Osteocyte (in vitro differentiated cells): Measurements from ENCODE around the gene ROPN1L. TPM values are rescaled to one million over a fixed set of nuclear protein-coding genes. Genes with fewer than 3 reads are reported as not detected.

Source experiments
- DNase-seq: peaks from one replicate; pipeline ENCODE4 v3.0.0; 2021; ENCODE audit warnings: mixed read lengths; ENCODE audit not compliant: unreplicated experiment; ENCODE audit errors: extremely low spot score
- H3K27ac Mint-ChIP-seq: one replicate; pipeline ENCODE4 v1.8.0; 2021; ENCODE audit warnings: mild to moderate bottlenecking, mixed read lengths; ENCODE audit not compliant: unreplicated experiment
- H3K27me3 Mint-ChIP-seq: one replicate; pipeline ENCODE4 v1.8.0; 2021; ENCODE audit warnings: mixed read lengths; ENCODE audit not compliant: unreplicated experiment
- H3K36me3 Mint-ChIP-seq: one replicate; pipeline ENCODE4 v1.8.0; 2021; ENCODE audit warnings: mixed read lengths; ENCODE audit not compliant: unreplicated experiment
- H3K4me1 Mint-ChIP-seq: one replicate; pipeline ENCODE4 v1.8.0; 2021; ENCODE audit warnings: mixed read lengths; ENCODE audit not compliant: unreplicated experiment
- H3K4me3 Mint-ChIP-seq: one replicate; pipeline ENCODE4 v1.8.0; 2021; ENCODE audit warnings: mild to moderate bottlenecking, moderate library complexity, mixed read lengths; ENCODE audit not compliant: unreplicated experiment
- H3K9me3 Mint-ChIP-seq: one replicate; pipeline ENCODE4 v1.8.0; 2021; ENCODE audit warnings: mixed read lengths; ENCODE audit not compliant: unreplicated experiment
- total RNA-seq: library from RNA; stranded (reverse); gene quantifications from 2 replicates; pipeline ENCODE4 v1.2.1, GENCODE V29; 2021
- TF ChIP-seq, protein P1 (sequence below): fragments of 200-600 bp; sonication (generic); IDR thresholded peaks from 2 replicates; pipeline ENCODE4 v1.5.0; 2021; ENCODE audit warnings: antibody characterized with exemption, mild to moderate bottlenecking, moderate library complexity

ROPN1L gene
- total RNA-seq, 1 donor from 2014 or later = not detected

DNA sequence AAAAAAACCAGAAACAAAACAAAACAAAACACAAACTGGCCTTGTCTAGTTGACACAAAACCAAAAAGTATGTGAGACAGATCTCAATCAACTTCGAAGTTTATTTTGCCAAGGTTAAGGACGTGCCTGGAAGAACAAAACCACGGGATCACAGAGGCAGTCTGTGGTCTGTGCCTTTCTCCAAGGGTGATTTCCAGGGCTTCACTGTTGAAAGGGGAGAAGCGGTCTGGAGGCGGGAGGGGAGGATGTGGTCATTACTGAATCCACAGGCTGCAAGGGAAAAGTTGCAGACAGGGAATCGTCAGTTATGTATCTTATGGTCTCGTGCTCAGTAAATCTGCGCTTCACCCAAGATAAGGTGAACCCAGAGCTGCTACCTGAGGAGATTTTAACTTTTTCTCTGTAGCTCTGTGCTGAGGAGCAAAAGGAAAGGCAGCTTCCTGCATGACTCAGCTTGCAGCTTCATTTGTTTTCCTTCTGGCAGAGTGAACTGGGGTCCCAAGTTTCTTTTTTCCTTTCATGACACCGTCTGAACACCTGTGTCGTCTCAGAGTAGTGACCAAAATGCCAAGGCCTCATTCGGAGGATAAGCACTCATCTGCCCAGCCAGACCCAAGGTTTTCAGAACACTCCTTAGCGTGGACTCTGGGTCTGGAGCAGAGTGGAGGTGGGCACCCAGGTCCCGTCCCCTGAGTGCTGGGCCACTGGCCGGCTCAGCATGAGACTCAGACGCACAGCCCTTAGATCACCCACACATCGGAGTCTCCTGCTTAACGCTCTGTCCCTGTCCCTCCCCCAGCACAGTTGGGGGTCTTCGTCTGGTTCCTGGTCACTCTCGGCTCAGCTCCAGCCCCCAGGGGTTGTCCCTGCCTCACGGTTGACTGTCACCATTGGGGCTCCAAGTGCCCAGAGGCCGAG, 25.9 kb downstream of the ROPN1L start:
- H3K27ac Mint-ChIP-seq = peak overlapping the region; percentile 63

GRCh38 chr5:10468256-10468655, 26.6 kb downstream of the ROPN1L start:
- Mint-ChIP-seq H3K9me3 (no peaks in the 10 kb centered on the region), H3K4me1 (peaks cover 23% of the 10 kb centered on the region), H3K4me3 (no peak overlapping the region), H3K27ac (no peak overlapping the region), H3K36me3 (peaks cover 2% of the 10 kb centered on the region), H3K27me3 (peaks cover 28% of the 10 kb centered on the region)
- no peak for DNase-seq
- TF ChIP-seq, protein P1, sequence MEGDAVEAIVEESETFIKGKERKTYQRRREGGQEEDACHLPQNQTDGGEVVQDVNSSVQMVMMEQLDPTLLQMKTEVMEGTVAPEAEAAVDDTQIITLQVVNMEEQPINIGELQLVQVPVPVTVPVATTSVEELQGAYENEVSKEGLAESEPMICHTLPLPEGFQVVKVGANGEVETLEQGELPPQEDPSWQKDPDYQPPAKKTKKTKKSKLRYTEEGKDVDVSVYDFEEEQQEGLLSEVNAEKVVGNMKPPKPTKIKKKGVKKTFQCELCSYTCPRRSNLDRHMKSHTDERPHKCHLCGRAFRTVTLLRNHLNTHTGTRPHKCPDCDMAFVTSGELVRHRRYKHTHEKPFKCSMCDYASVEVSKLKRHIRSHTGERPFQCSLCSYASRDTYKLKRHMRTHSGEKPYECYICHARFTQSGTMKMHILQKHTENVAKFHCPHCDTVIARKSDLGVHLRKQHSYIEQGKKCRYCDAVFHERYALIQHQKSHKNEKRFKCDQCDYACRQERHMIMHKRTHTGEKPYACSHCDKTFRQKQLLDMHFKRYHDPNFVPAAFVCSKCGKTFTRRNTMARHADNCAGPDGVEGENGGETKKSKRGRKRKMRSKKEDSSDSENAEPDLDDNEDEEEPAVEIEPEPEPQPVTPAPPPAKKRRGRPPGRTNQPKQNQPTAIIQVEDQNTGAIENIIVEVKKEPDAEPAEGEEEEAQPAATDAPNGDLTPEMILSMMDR = no peak

More for the DNA sequence above, 25.9 kb downstream of the ROPN1L start:
- no peak for DNase-seq
- TF ChIP-seq, protein P1 = no peak
- Mint-ChIP-seq H3K36me3 (peaks cover 2% of the 10 kb centered on the region), H3K4me1 (peaks cover 23% of the 10 kb centered on the region), H3K9me3 (no peaks in the 10 kb centered on the region), H3K4me3 (peak overlapping the region; percentile 5), H3K27me3 (peaks cover 21% of the 10 kb centered on the region)

GRCh38 chr5:10469253-10470050, 27.8 kb downstream of the ROPN1L start:
- Mint-ChIP-seq H3K4me1 (peaks cover 29% of the 10 kb centered on the region), H3K27me3 (peaks cover 22% of the 10 kb centered on the region), H3K4me3 (no peak overlapping the region), H3K9me3 (no peaks in the 10 kb centered on the region), H3K36me3 (no peaks in the 10 kb centered on the region), H3K27ac (no peak overlapping the region)
- no peak for DNase-seq
- TF ChIP-seq, protein P1 = no peak

GRCh38 chr5:10470669-10471068, 29.0 kb downstream of the ROPN1L start:
- peaks cover 15% of the 10 kb centered on the region for H3K27me3 Mint-ChIP-seq
- H3K27ac Mint-ChIP-seq = no peak overlapping the region
- TF ChIP-seq, protein P1 = no peak
- no peak for DNase-seq
- H3K36me3 Mint-ChIP-seq = no peaks in the 10 kb centered on the region
- no peak overlapping the region for H3K4me3 Mint-ChIP-seq
- peaks cover 39% of the 10 kb centered on the region for H3K4me1 Mint-ChIP-seq
- no peaks in the 10 kb centered on the region for H3K9me3 Mint-ChIP-seq

- H3K27ac Mint-ChIP-seq = no peak overlapping the region
- H3K4me3 Mint-ChIP-seq = no peak overlapping the region
- no peaks in the 10 kb centered on the region for H3K9me3 Mint-ChIP-seq
- TF ChIP-seq, protein P1 = no peak
- H3K4me1 Mint-ChIP-seq = peaks cover 39% of the 10 kb centered on the region
- DNase-seq = no peak
- H3K27me3 Mint-ChIP-seq = peaks cover 15% of the 10 kb centered on the region
- no peaks in the 10 kb centered on the region for H3K36me3 Mint-ChIP-seq
These were observed 30.0 kb downstream of the ROPN1L start for GRCh38 chr5:10471677-10472076.
